ENCODE measurements around the gene ZNF547. TPM values are rescaled to one million over a fixed set of nuclear protein-coding genes. Genes with fewer than 3 reads are reported as not detected.

ZNF547 gene
- 1 to 10 TPM; 1.0 to 1.4 TPM for total RNA-seq

- DNase-seq = peak; percentile 99
- intact Hi-C loops (cut with micrococcal nuclease) = loop anchor here (1.0 kb wide), 4 partner anchors 12 to 83 kb away; partner anchors contain the start of genes ZNF304, ZNF460, ZNF543 and ZNF548
- Mint-ChIP-seq H3K4me3 (peak within 1 kb of the TSS; percentile 85), H3K36me3 (peaks cover 43% of the 10 kb centered on the region), H3K9me3 (peaks cover 53% of the 10 kb centered on the region), H3K4me1 (ENCODE audit: low read depth) (peaks cover 14% of the 10 kb centered on the region), H3K27ac (peak within 1 kb of the TSS; percentile 92), H3K27me3 (no peaks in the 10 kb centered on the region)
- ChIA-PET POLR2A (interaction anchor here (1.7 kb wide), 1 partner anchor 12 kb away, joined by 7 read pairs; the partner anchor contains the start of gene ZNF304), CTCF (no interaction called here)
Observed at GRCh38 chr19:57362997-57363687, at the start of gene ZNF547, which contains the start of gene TRAPPC2B. Gene ZNF547 (plus strand): TSS chr19:57363551. CDS start chr19:57368556, 5,005 bp downstream. Gene TRAPPC2B (plus strand): TSS chr19:57363551. CDS start chr19:57364834, 1,283 bp downstream.

GRCh38 chr19:57314146-57314545 lies 49.2 kb upstream of the ZNF547 start:
- CTCF ChIA-PET = no interaction called here
- no peak overlapping the region for H3K4me3 Mint-ChIP-seq
- H3K9me3 Mint-ChIP-seq = peaks cover 30% of the 10 kb centered on the region
- POLR2A ChIA-PET = no interaction called here
- H3K27me3 Mint-ChIP-seq = peaks cover 23% of the 10 kb centered on the region
- no peak for DNase-seq
- no peak overlapping the region for H3K27ac Mint-ChIP-seq
- H3K36me3 Mint-ChIP-seq = peaks cover 15% of the 10 kb centered on the region
- no peaks in the 10 kb centered on the region for H3K4me1 Mint-ChIP-seq (ENCODE audit: low read depth)
- intact Hi-C loops (cut with micrococcal nuclease) = no loop called here

- intact Hi-C loops (cut with micrococcal nuclease) = no loop called here
- peaks cover 23% of the 10 kb centered on the region for H3K27me3 Mint-ChIP-seq
- peaks cover 24% of the 10 kb centered on the region for H3K36me3 Mint-ChIP-seq
- peaks cover 27% of the 10 kb centered on the region for H3K9me3 Mint-ChIP-seq
- CTCF ChIA-PET = no interaction called here
- H3K4me3 Mint-ChIP-seq = no peak overlapping the region
- H3K4me1 Mint-ChIP-seq (ENCODE audit: low read depth) = peaks cover 19% of the 10 kb centered on the region
- POLR2A ChIA-PET = no interaction called here
- no peak for DNase-seq
- no peak overlapping the region for H3K27ac Mint-ChIP-seq
Observed at GRCh38 chr19:57317503-57317902, 45.8 kb upstream of the ZNF547 start.

- CTCF ChIA-PET = no interaction called here
- POLR2A ChIA-PET = no interaction called here
- Mint-ChIP-seq H3K4me1 (ENCODE audit: low read depth) (peaks cover 24% of the 10 kb centered on the region), H3K27ac (peak overlapping the region; percentile 83), H3K9me3 (peaks cover 39% of the 10 kb centered on the region), H3K36me3 (peaks cover 44% of the 10 kb centered on the region), H3K4me3 (peak overlapping the region; percentile 85), H3K27me3 (peaks cover 23% of the 10 kb centered on the region)
- no peak for DNase-seq
- intact Hi-C loops (cut with micrococcal nuclease) = loop anchor here (1.0 kb wide), 3 partner anchors 31 to 43 kb away; partner anchors contain the start of genes TRAPPC2B, ZNF304, ZNF460 and ZNF547
Observed at GRCh38 chr19:57319869-57320179, 43.5 kb upstream of the ZNF547 start.

- ChIA-PET CTCF (interaction anchor here (0.6 kb wide), 1 partner anchor 835 kb away, joined by 3 read pairs; no protein-coding TSS in a partner anchor), POLR2A (no interaction called here)
- Mint-ChIP-seq H3K27ac (peak within 1 kb of the TSS; percentile 83), H3K4me1 (ENCODE audit: low read depth) (peaks cover 24% of the 10 kb centered on the region), H3K9me3 (peaks cover 41% of the 10 kb centered on the region), H3K4me3 (peak within 1 kb of the TSS; percentile 85), H3K27me3 (peaks cover 18% of the 10 kb centered on the region), H3K36me3 (peaks cover 46% of the 10 kb centered on the region)
- DNase-seq = peak; percentile 96
- intact Hi-C loops (cut with micrococcal nuclease) = loop anchor here (1.0 kb wide), 3 partner anchors 31 to 43 kb away; partner anchors contain the start of genes TRAPPC2B, ZNF304, ZNF460 and ZNF547
Observed at GRCh38 chr19:57320180-57321084, 42.9 kb upstream of the ZNF547 start, which contains the start of gene ZNF543. Gene ZNF543 (plus strand): TSS chr19:57320472. CDS start chr19:57320854, 382 bp downstream.

- intact Hi-C loops (cut with micrococcal nuclease) = no loop called here
- peaks cover 24% of the 10 kb centered on the region for H3K4me1 Mint-ChIP-seq (ENCODE audit: low read depth)
- POLR2A ChIA-PET = no interaction called here
- H3K9me3 Mint-ChIP-seq = peaks cover 40% of the 10 kb centered on the region
- H3K27me3 Mint-ChIP-seq = peaks cover 11% of the 10 kb centered on the region
- H3K4me3 Mint-ChIP-seq = peak overlapping the region; percentile 85
- peaks cover 49% of the 10 kb centered on the region for H3K36me3 Mint-ChIP-seq
- peak overlapping the region; percentile 83 for H3K27ac Mint-ChIP-seq
- CTCF ChIA-PET = interaction anchor here (0.6 kb wide), 1 partner anchor 834 kb away, joined by 3 read pairs; no protein-coding TSS in a partner anchor
- DNase-seq = no peak
Observed at GRCh38 chr19:57321116-57321515, 42.2 kb upstream of the ZNF547 start.

- Mint-ChIP-seq H3K27ac (no peak overlapping the region), H3K4me3 (peak overlapping the region; percentile 85), H3K36me3 (peaks cover 53% of the 10 kb centered on the region), H3K9me3 (peaks cover 42% of the 10 kb centered on the region), H3K4me1 (ENCODE audit: low read depth) (peaks cover 24% of the 10 kb centered on the region), H3K27me3 (peaks cover 7% of the 10 kb centered on the region)
- DNase-seq = no peak
- ChIA-PET CTCF (no interaction called here), POLR2A (no interaction called here)
- intact Hi-C loops (cut with micrococcal nuclease) = no loop called here
Observed at GRCh38 chr19:57321751-57322150, 41.6 kb upstream of the ZNF547 start.

GRCh38 chr19:57324992-57325391 lies 38.4 kb upstream of the ZNF547 start:
- CTCF ChIA-PET = no interaction called here
- no peak for DNase-seq
- Mint-ChIP-seq H3K9me3 (peaks cover 71% of the 10 kb centered on the region), H3K27ac (no peak overlapping the region), H3K4me3 (no peak overlapping the region), H3K27me3 (no peaks in the 10 kb centered on the region), H3K36me3 (peaks cover 80% of the 10 kb centered on the region), H3K4me1 (ENCODE audit: low read depth) (peaks cover 21% of the 10 kb centered on the region)
- intact Hi-C loops (cut with micrococcal nuclease) = no loop called here
- POLR2A ChIA-PET = no interaction called here

- Mint-ChIP-seq H3K9me3 (peaks cover 78% of the 10 kb centered on the region), H3K27me3 (no peaks in the 10 kb centered on the region)
Observed at GRCh38 chr19:57327993-57328392, 35.4 kb upstream of the ZNF547 start.

GRCh38 chr19:57334191-57334590 lies 29.2 kb upstream of the ZNF547 start:
- POLR2A ChIA-PET = no interaction called here
- Mint-ChIP-seq H3K9me3 (peaks cover 58% of the 10 kb centered on the region), H3K36me3 (peaks cover 40% of the 10 kb centered on the region), H3K4me1 (ENCODE audit: low read depth) (no peaks in the 10 kb centered on the region), H3K4me3 (no peak overlapping the region), H3K27me3 (no peaks in the 10 kb centered on the region), H3K27ac (no peak overlapping the region)
- DNase-seq = no peak
- intact Hi-C loops (cut with micrococcal nuclease) = no loop called here
- CTCF ChIA-PET = no interaction called here

More at GRCh38 chr19:57327993-57328392, 35.4 kb upstream of the ZNF547 start:
- no peaks in the 10 kb centered on the region for H3K4me1 Mint-ChIP-seq (ENCODE audit: low read depth)
- H3K36me3 Mint-ChIP-seq = peaks cover 75% of the 10 kb centered on the region
- ChIA-PET CTCF (no interaction called here), POLR2A (no interaction called here)
- no peak overlapping the region for H3K27ac Mint-ChIP-seq
- DNase-seq = no peak
- H3K4me3 Mint-ChIP-seq = no peak overlapping the region
- intact Hi-C loops (cut with micrococcal nuclease) = no loop called here

GRCh38 chr19:57338877-57339276 lies 24.5 kb upstream of the ZNF547 start:
- no peak for DNase-seq
- H3K4me3 Mint-ChIP-seq = no peak overlapping the region
- ChIA-PET POLR2A (no interaction called here), CTCF (interaction anchor here (0.6 kb wide), 1 partner anchor 164 kb away, joined by 5 read pairs; no protein-coding TSS in a partner anchor)
- peaks cover 38% of the 10 kb centered on the region for H3K9me3 Mint-ChIP-seq
- intact Hi-C loops (cut with micrococcal nuclease) = no loop called here
- H3K27me3 Mint-ChIP-seq = no peaks in the 10 kb centered on the region
- no peak overlapping the region for H3K27ac Mint-ChIP-seq
- peaks cover 23% of the 10 kb centered on the region for H3K36me3 Mint-ChIP-seq
- no peaks in the 10 kb centered on the region for H3K4me1 Mint-ChIP-seq (ENCODE audit: low read depth)

- H3K36me3 Mint-ChIP-seq = peaks cover 7% of the 10 kb centered on the region
- no peaks in the 10 kb centered on the region for H3K4me1 Mint-ChIP-seq (ENCODE audit: low read depth)
- peaks cover 20% of the 10 kb centered on the region for H3K9me3 Mint-ChIP-seq
- ChIA-PET CTCF (no interaction called here), POLR2A (no interaction called here)
- peaks cover 3% of the 10 kb centered on the region for H3K27me3 Mint-ChIP-seq
- intact Hi-C loops (cut with micrococcal nuclease) = no loop called here
- H3K27ac Mint-ChIP-seq = no peak overlapping the region
- no peak for DNase-seq
- H3K4me3 Mint-ChIP-seq = no peak overlapping the region
Observed at GRCh38 chr19:57342582-57342981, 20.8 kb upstream of the ZNF547 start.
